GM23338 (cell line): Measurements from ENCODE around the gene MAPK12. TPM values are rescaled to one million over a fixed set of nuclear protein-coding genes. Genes with fewer than 3 reads are reported as not detected.
"Not testable (repeated sequence)": the region's sequence is repeated elsewhere in the genome, so short reads cannot be mapped to it uniquely, and the experiment has no call there.

Experiments used
- ATAC-seq: fragments of 200-7000 bp; cut with Tn5 transposase; 3 replicates; pipeline ENCODE4 v1.9.1; 2020
- DNase-seq: peaks from one replicate; pipeline ENCODE4 v3.0.0-alpha.2; 2015; ENCODE audit warnings: low spot score
- H2AFZ ChIP-seq: fragments of 200-600 bp; sonication (generic); 2 replicates; pipeline ENCODE4 v1.8.0; 2016; ENCODE audit warnings: antibody characterized with exemption, mild to moderate bottlenecking, moderate library complexity
- H3F3A ChIP-seq: fragments of 200-600 bp; sonication (generic); replicated peaks from 2 replicates; pipeline ENCODE4 v1.8.0; 2017; ENCODE audit warnings: antibody characterized with exemption, mixed run types, low read depth
- H3K27ac ChIP-seq: fragments of 200-600 bp; sonication (generic); 2 replicates; pipeline ENCODE4 v1.6.1; 2016; ENCODE audit warnings: low read depth
- H3K27me3 ChIP-seq: fragments of 200-600 bp; sonication (generic); 2 replicates; pipeline ENCODE4 v1.8.0; 2016; ENCODE audit warnings: mild to moderate bottlenecking, mixed run types, moderate library complexity; ENCODE audit not compliant: insufficient read depth
- H3K36me3 ChIP-seq: fragments of 200-600 bp; sonication (generic); 2 replicates; pipeline ENCODE4 v1.8.0; 2016; ENCODE audit warnings: mild to moderate bottlenecking; ENCODE audit not compliant: insufficient read depth
- H3K4me1 ChIP-seq: fragments of 200-600 bp; sonication (generic); 2 replicates; pipeline ENCODE4 v1.8.0; 2016; ENCODE audit warnings: mild to moderate bottlenecking, moderate library complexity; ENCODE audit not compliant: insufficient read depth
- H3K4me2 ChIP-seq: fragments of 200-600 bp; sonication (generic); 2 replicates; pipeline ENCODE4 v1.7.1; 2017; ENCODE audit warnings: mixed run types
- H3K4me3 ChIP-seq: fragments of 200-600 bp; sonication (generic); 2 replicates; pipeline ENCODE4 v1.6.1; 2016; ENCODE audit warnings: mixed run types
- H3K79me2 ChIP-seq: fragments of 200-600 bp; sonication (generic); replicated peaks from 2 replicates; pipeline ENCODE4 v1.8.0; 2017; ENCODE audit warnings: mild to moderate bottlenecking; ENCODE audit not compliant: insufficient read depth
- H3K9me2 ChIP-seq: fragments of 200-600 bp; sonication (generic); 2 replicates; pipeline ENCODE4 v1.8.0; 2017; ENCODE audit not compliant: insufficient read depth
- H4K20me1 ChIP-seq: fragments of 200-600 bp; sonication (generic); replicated peaks from 2 replicates; pipeline ENCODE4 v1.8.0; 2017; ENCODE audit warnings: mild to moderate bottlenecking; ENCODE audit not compliant: insufficient read depth
- H3K27ac Mint-ChIP-seq: 2 replicates; pipeline ENCODE4 v1.8.0; 2020; ENCODE audit warnings: inconsistent platforms, mild to moderate bottlenecking, moderate library complexity, mixed read lengths
- H3K27me3 Mint-ChIP-seq: 3 replicates; pipeline ENCODE4 v1.8.0; 2022; ENCODE audit warnings: low read depth, mild to moderate bottlenecking, moderate library complexity, mixed read lengths, inconsistent platforms; ENCODE audit not compliant: insufficient read depth, poor library complexity
- H3K36me3 Mint-ChIP-seq: 3 replicates; pipeline ENCODE4 v1.8.0; 2021; ENCODE audit warnings: low read depth, mild to moderate bottlenecking, inconsistent platforms, moderate library complexity, mixed read lengths
- H3K4me1 Mint-ChIP-seq: 3 replicates; pipeline ENCODE4 v1.8.0; 2020; ENCODE audit warnings: mild to moderate bottlenecking, inconsistent platforms, mixed read lengths
- H3K4me3 Mint-ChIP-seq: 3 replicates; pipeline ENCODE4 v1.8.0; 2021; ENCODE audit warnings: moderate library complexity, mild to moderate bottlenecking, inconsistent platforms, mixed read lengths
- H3K9me3 Mint-ChIP-seq: 3 replicates; pipeline ENCODE4 v1.8.0; 2020; ENCODE audit warnings: moderate library complexity, mild to moderate bottlenecking, inconsistent platforms, mixed read lengths
- CTCF ChIP-seq, 2 experiments: fragments of 200-600 bp in 1 of 2; sonication (generic) in 1 of 2; conservative IDR thresholded peaks; 2 replicates each; pipeline versions ENCODE4 v1.5.1 to v1.6.1; 2016 to 2017; ENCODE audit warnings: antibody characterized with exemption in 2 of 2, low read depth in 2 of 2, mild to moderate bottlenecking in 2 of 2, moderate library complexity in 1 of 2
- EZH2 ChIP-seq: fragments of 200-600 bp; sonication (generic); IDR thresholded peaks from one replicate; pipeline ENCODE4 v1.8.0; 2017; ENCODE audit warnings: antibody characterized with exemption, mild to moderate bottlenecking, low read depth; ENCODE audit not compliant: unreplicated experiment
- EZH2phosphoT487 ChIP-seq: fragments of 200-600 bp; sonication (generic); IDR thresholded peaks from one replicate; pipeline ENCODE4 v1.8.1; 2018; ENCODE audit warnings: antibody characterized with exemption; ENCODE audit not compliant: unreplicated experiment
- JUNB ChIP-seq: IDR thresholded peaks from one replicate; pipeline ENCODE4 v1.6.1; 2016; ENCODE audit warnings: antibody characterized with exemption; ENCODE audit not compliant: unreplicated experiment
- NANOG ChIP-seq: IDR thresholded peaks from 2 replicates; pipeline ENCODE4 v1.6.1; 2016; ENCODE audit warnings: antibody characterized with exemption, borderline replicate concordance
- STAT1 ChIP-seq: IDR thresholded peaks from one replicate; pipeline ENCODE4 v1.6.1; 2016; ENCODE audit warnings: antibody characterized with exemption; ENCODE audit not compliant: unreplicated experiment
- ZNF114 ChIP-seq: fragments of 250-450 bp; sonication (Bioruptor Pico); IDR thresholded peaks from 2 replicates; pipeline ENCODE4 v1.5.0; 2020; ENCODE audit warnings: mild to moderate bottlenecking, moderate library complexity
- ZNF331 ChIP-seq: fragments of 250-450 bp; sonication (Bioruptor Pico); IDR thresholded peaks from 2 replicates; pipeline ENCODE4 v1.5.0; 2020; ENCODE audit warnings: low read depth, mild to moderate bottlenecking, moderate library complexity
- polyA plus RNA-seq: library from polyadenylated mRNA; unstranded; fragments of >200 nt; fragmentation: Nextera tagmentation; extraction: Ambion mirVana; gene quantifications from 2 replicates; pipeline ENCODE4 v1.2.1, GENCODE V29; 2016
- total RNA-seq: library from RNA; depleted of rRNA; stranded (reverse); fragments of >200 nt; shearing (Covaris generic); gene quantifications from 2 replicates; pipeline ENCODE4 v1.2.3, GENCODE V29; 2014

MAPK12 gene
- total and polyA plus RNA-seq, 2 experiments from 2014 or later = 10.4 to 26.1 TPM

GRCh38 chr22:50205781-50206569 lies 55.5 kb downstream of the MAPK12 start:
- no peak overlapping the region for H3K4me2 ChIP-seq
- H3K4me3 ChIP-seq = no peak overlapping the region
- ATAC-seq (no peak), DNase-seq (no peak)
- H3K27me3 ChIP-seq = peaks cover 9% of the 10 kb centered on the region; the same call in 1 of the 2 replicates
- H3K27ac Mint-ChIP-seq = no peak overlapping the region
- H3K36me3 Mint-ChIP-seq = peaks cover 38% of the 10 kb centered on the region
- no peak for TF ChIP-seq STAT1
- TF ChIP-seq JUNB = no peak
- TF ChIP-seq EZH2 = no peak
- TF ChIP-seq ZNF114 (CRISPR knock-in tag) = no peak
- TF ChIP-seq EZH2phosphoT487 = no peak
- no peak for TF ChIP-seq ZNF331 (CRISPR knock-in tag)
- TF ChIP-seq NANOG = no peak
- no peaks in the 10 kb centered on the region for H3K9me2 ChIP-seq
- H3F3A ChIP-seq = peaks cover 5% of the 10 kb centered on the region; the same call in 1 of the 2 replicates
- peaks cover 10% of the 10 kb centered on the region for H3K4me1 Mint-ChIP-seq
- H2AFZ ChIP-seq = no peak overlapping the region
- H3K4me3 Mint-ChIP-seq = no peak overlapping the region
- H3K27me3 Mint-ChIP-seq = peaks cover 15% of the 10 kb centered on the region
- peaks cover 9% of the 10 kb centered on the region for H4K20me1 ChIP-seq
- H3K9me3 Mint-ChIP-seq = peaks cover 6% of the 10 kb centered on the region; the same call in 2 of the 3 replicates
- H3K4me1 ChIP-seq = peaks cover 8% of the 10 kb centered on the region; the same call in 1 of the 2 replicates
- no peak overlapping the region for H3K27ac ChIP-seq
- H3K36me3 ChIP-seq = peaks cover 1% of the 10 kb centered on the region; the same call in 1 of the 2 replicates
- peaks cover 21% of the 10 kb centered on the region for H3K79me2 ChIP-seq

- H3K27ac Mint-ChIP-seq, H3K4me1 Mint-ChIP-seq, H3K9me2 ChIP-seq, H3K4me3 ChIP-seq, H3K4me2 ChIP-seq, H3K9me3 Mint-ChIP-seq, DNase-seq, H3K36me3 ChIP-seq, H3K4me1 ChIP-seq, H2AFZ ChIP-seq, H3K27me3 ChIP-seq, H3K27ac ChIP-seq, H4K20me1 ChIP-seq, H3K4me3 Mint-ChIP-seq, ATAC-seq, H3F3A ChIP-seq: not testable (repeated sequence)
- Mint-ChIP-seq H3K36me3 (peaks cover 34% of the 10 kb centered on the region), H3K27me3 (peaks cover 15% of the 10 kb centered on the region)
- H3K79me2 ChIP-seq = peaks cover 21% of the 10 kb centered on the region
Measured at GRCh38 chr22:50204998-50205397, 56.5 kb downstream of the MAPK12 start.

- H4K20me1 ChIP-seq = peaks cover 11% of the 10 kb centered on the region
- Mint-ChIP-seq H3K4me1 (peaks cover 11% of the 10 kb centered on the region), H3K27ac (no peak overlapping the region), H3K36me3 (peaks cover 30% of the 10 kb centered on the region), H3K27me3 (peaks cover 11% of the 10 kb centered on the region), H3K4me3 (no peak overlapping the region), H3K9me3 (peaks cover 6% of the 10 kb centered on the region; the same call in 2 of the 3 replicates)
- H2AFZ ChIP-seq = no peak overlapping the region
- peaks cover 8% of the 10 kb centered on the region; the same call in 1 of the 2 replicates for H3K4me1 ChIP-seq
- H3K27me3 ChIP-seq = peaks cover 9% of the 10 kb centered on the region; the same call in 1 of the 2 replicates
- H3K27ac ChIP-seq = no peak overlapping the region
- no peak overlapping the region for H3K4me2 ChIP-seq
- no peaks in the 10 kb centered on the region; the same call in 1 of the 2 replicates for H3K36me3 ChIP-seq
- no peak overlapping the region for H3K4me3 ChIP-seq
- H3F3A ChIP-seq = peaks cover 7% of the 10 kb centered on the region
- ATAC-seq = no peak
- H3K79me2 ChIP-seq = peaks cover 21% of the 10 kb centered on the region
- DNase-seq = no peak
- H3K9me2 ChIP-seq = no peaks in the 10 kb centered on the region
- TF ChIP-seq CTCF (conservative IDR thresholded peaks at IDR 0.05; ENCODE audit: low read depth in 2 of 2) = no peak
Measured at GRCh38 chr22:50204571-50204970, 56.9 kb downstream of the MAPK12 start.
